T-helper 1 cell treated with Interleukin-12 subunit alpha and Interleukin-12 subunit beta and Interleukin-4 antibody, amounts not matched to agents 30 ng/mL and 1 ng/mL, for 36 hours (primary cell): ENCODE measurements around the gene SLC25A10. TPM values are rescaled to one million over a fixed set of nuclear protein-coding genes. Genes with fewer than 3 reads are reported as not detected.

Experiments
- intact Hi-C: fragments of 100-400 bp; cut with micrococcal nuclease; formaldehyde crosslinking; loops from one replicate; pipeline ENCODE4 v1.15.1; 2024
- total RNA-seq: library from RNA; stranded (reverse); gene quantifications from 2 replicates; pipeline ENCODE4 v1.2.3, GENCODE V29; 2022

Gene SLC25A10
- total RNA-seq, 1 donor from 2014 or later, result 26.9 TPM

DNA sequence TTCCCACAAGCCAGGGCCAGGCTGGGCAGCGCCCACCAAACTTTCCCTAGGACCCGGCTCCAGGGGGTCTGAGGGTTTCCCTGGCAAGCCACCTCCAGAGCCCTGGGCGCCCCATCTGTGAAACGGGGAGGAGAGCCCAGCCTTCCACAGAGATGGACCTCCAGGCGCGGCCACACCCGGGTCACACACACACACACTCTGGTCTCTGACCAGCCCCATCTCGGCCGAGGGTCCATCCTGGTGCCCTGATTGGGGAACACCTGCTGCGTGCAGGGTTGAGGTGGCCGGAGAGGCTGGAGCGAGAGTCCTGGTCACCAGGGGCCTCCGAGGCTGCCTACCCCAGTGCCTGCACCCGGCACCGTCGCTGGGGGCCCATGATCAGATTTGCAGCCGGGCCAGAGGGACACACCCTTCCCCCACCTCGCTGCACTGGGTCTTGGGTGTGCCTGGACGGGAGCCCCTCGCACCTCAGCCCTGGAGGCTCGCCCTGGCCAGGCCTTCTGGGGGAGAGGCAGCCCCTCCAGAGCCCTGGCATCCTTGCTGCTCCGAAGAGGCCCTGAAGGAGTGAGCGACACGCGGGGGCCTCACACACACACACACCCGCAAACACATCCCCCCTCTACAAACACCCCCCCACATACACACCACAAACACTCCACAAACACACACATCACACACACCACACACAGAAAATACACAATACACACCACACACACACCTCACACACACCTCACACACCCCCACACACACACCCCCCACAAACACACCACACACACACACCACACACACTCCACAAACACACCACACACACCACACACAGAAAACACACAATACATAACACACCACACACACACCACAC, 29.7 kb downstream of the SLC25A10 start:
- intact Hi-C loops, result no loop called here

Other genes starting within 250 kb of the SLC25A10 start
- gene ACTG1, start 199.5 kb upstream of the SLC25A10 start, total RNA-seq, result 4,987 and 5,035 TPM in 2 replicates
- gene FSCN2, start 183.9 kb upstream of the SLC25A10 start, total RNA-seq, result 0.27 and 0.37 TPM in 2 replicates
- gene FAAP100, start 159.9 kb upstream of the SLC25A10 start, total RNA-seq, result 37.9 and 41.8 TPM in 2 replicates
- gene NPLOC4, start 75.2 kb upstream of the SLC25A10 start, total RNA-seq, result 133 and 140 TPM in 2 replicates
- gene TSPAN10, start 75.1 kb upstream of the SLC25A10 start, total RNA-seq, result 0.37 and 0.47 TPM in 2 replicates
- gene PDE6G, start 55.7 kb upstream of the SLC25A10 start, total RNA-seq, result 21.9 and 26.3 TPM in 2 replicates
- 48.1 and 48.8 TPM in 2 replicates for gene OXLD1, start 45.7 kb upstream of the SLC25A10 start, total RNA-seq
- 33.2 and 38.5 TPM in 2 replicates for gene CCDC137, start 45.5 kb upstream of the SLC25A10 start, total RNA-seq
- gene ARL16, start 28.5 kb upstream of the SLC25A10 start, total RNA-seq, result 30.9 and 31.1 TPM in 2 replicates
- 127 TPM in 2 replicates for gene HGS, start 28.3 kb upstream of the SLC25A10 start, total RNA-seq
- gene MRPL12, start 8.9 kb upstream of the SLC25A10 start, total RNA-seq, result 85.6 and 86.6 TPM in 2 replicates
- gene GCGR, start 91.9 kb downstream of the SLC25A10 start, total RNA-seq, result not detected in 2 replicates
- 53.5 and 56.8 TPM in 2 replicates for gene MCRIP1, start 121.0 kb downstream of the SLC25A10 start, total RNA-seq
- not detected in 2 replicates for gene PPP1R27, start 122.8 kb downstream of the SLC25A10 start, total RNA-seq
- gene P4HB, start 148.3 kb downstream of the SLC25A10 start, total RNA-seq, result 548 and 588 TPM in 2 replicates
- gene ARHGDIA, start 159.1 kb downstream of the SLC25A10 start, total RNA-seq, result 671 and 678 TPM in 2 replicates
- gene ALYREF, start 179.3 kb downstream of the SLC25A10 start, total RNA-seq, result 167 and 172 TPM in 2 replicates
- gene ANAPC11, start 179.4 kb downstream of the SLC25A10 start, total RNA-seq, result 108 and 111 TPM in 2 replicates
- 0.32 and 0.34 TPM in 2 replicates for gene NPB, start 190.0 kb downstream of the SLC25A10 start, total RNA-seq
- 36.7 and 38.2 TPM in 2 replicates for gene PCYT2, start 199.1 kb downstream of the SLC25A10 start, total RNA-seq
- gene SIRT7, start 205.9 kb downstream of the SLC25A10 start, total RNA-seq, result 62.7 and 71.3 TPM in 2 replicates
- gene MAFG, start 215.5 kb downstream of the SLC25A10 start, total RNA-seq, result 26.2 and 28.5 TPM in 2 replicates
- 36.0 and 42.3 TPM in 2 replicates for gene PYCR1, start 225.0 kb downstream of the SLC25A10 start, total RNA-seq
- not detected in 2 replicates for gene MYADML2, start 234.9 kb downstream of the SLC25A10 start, total RNA-seq
- gene NOTUM, start 248.9 kb downstream of the SLC25A10 start, total RNA-seq, result 0.78 and 1.6 TPM in 2 replicates